ENCODE data around the gene SOX30.

The SOX30 gene

GRCh38 chr5:157659868-157660660, 7.8 kb upstream of the SOX30 start:
- no peak for DNase-seq

GRCh38 chr5:157658893-157659292, 6.7 kb upstream of the SOX30 start:
- no peak for DNase-seq

GRCh38 chr5:157657516-157657915, 5.3 kb upstream of the SOX30 start:
- no peak for DNase-seq

- no peak for DNase-seq
Measured at GRCh38 chr5:157651623-157652376, 438 bp downstream of the SOX30 start.

DNA sequence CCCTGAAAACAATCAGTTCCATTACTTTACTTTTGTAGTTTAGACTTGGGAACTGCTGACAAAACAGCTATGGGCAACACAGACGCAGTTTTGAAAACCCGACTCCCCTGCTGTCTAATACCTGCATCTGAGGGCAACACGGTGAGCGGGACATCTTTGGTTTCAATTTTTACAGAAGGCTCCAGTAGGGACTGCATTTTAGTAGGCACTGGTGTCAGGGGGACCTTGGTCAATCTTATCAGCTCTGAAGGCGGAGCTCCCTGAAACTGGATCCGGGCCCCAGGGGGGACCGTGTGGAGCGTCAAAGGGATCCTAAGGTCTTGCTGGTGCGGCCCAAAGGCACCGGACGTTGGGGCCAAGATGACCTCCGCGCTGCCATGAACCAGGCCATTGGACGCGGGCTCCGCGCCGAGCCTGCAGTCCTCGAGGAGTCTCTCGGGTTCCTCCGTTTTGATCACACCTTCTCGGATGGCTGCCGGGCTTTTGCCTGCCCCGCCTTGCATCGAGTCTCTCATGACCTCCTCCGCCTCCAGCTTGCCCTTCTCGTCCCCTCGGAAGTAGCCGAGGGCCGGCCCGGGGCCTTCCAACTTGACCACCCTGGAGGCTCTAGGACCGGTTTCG, 1.1 kb downstream of the SOX30 start:
- DNase-seq, result no peak

DNA sequence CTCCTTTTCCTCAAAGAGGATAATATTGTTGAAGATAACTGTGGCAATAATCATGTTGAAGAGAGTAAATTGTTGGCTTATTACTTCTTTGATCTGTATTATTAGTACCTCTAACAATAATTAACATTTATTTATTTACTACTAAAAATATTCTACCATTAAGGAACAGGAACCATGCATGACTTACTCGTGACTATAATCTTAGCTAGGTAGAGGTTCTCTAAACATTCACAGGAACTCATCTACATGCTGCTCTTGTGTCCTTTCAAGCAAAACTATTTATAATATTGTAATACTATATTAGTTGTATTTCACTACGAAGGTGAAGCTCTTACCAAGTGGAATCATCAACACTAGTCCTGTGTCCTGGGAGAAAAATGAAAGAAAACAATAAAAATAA, 3.1 kb downstream of the SOX30 start:
- no peak for DNase-seq

GRCh38 chr5:157648275-157648990, 3.8 kb downstream of the SOX30 start:
- no peak for DNase-seq

DNA sequence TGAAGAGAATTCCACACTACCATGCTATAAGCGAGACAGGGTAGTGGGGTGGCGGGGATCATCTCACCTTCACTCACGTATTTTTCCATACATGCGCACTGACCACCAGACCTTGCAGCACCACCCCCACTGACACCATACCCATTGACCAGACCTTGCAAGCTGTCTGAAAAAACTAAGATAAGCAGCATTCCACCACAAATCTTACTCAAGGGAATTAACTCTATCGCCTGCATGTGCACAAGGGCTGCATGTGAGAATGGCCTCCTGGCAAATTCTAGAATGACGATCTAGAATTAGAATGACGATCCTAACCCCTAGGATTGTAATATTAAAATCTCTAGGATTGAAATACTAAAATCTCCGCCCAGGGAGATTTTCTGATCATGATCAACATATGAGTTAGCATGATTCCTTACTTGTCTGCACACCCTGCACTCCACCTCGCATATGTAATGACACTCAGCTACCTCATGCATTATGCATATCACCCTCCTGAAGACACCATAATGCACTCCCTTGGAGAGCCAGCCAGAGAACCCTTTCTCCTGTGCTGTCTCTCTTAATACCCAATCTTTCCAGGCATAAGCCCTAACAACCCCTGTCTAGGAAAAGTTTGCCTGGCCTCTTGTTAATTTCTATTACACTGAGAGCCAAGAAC, 11.7 kb downstream of the SOX30 start:
- no peak for DNase-seq

GRCh38 chr5:157630341-157630740, 21.9 kb downstream of the SOX30 start:
- DNase-seq, result no peak

GRCh38 chr5:157626831-157627230, 25.4 kb downstream of the SOX30 start:
- no peak for DNase-seq

GRCh38 chr5:157624144-157624543, 28.1 kb downstream of the SOX30 start:
- no peak for DNase-seq

- DNase-seq, result no peak
Measured at GRCh38 chr5:157620776-157621175, 31.5 kb downstream of the SOX30 start.

DNA sequence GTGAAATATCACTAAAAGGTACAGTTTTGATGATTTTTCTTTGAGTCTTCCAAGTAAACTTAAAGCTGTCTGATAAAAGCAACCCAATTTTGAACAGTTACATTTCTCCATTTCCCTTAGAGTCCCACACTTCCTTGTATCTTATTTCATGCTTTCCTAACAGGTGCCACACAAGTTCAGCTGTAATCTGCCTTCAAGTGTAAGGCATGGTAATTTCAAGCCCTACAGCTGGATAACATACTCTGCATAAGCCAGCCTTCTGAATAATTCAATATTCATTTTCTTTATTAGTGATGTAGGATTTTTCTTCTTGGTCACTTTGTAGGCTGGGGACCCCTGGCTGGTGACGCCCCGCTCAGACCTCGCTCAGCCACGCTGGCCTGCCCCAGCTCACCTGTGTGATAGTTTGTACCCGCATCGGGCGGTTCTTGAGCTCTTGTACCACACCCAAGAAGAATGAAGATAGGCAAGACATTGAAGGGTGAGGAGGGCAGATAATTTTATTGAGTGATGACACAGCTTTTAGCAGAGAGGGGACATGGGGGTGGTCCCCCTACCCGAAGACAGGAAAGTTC, 34.0 kb downstream of the SOX30 start:
- DNase-seq, result no peak

DNA sequence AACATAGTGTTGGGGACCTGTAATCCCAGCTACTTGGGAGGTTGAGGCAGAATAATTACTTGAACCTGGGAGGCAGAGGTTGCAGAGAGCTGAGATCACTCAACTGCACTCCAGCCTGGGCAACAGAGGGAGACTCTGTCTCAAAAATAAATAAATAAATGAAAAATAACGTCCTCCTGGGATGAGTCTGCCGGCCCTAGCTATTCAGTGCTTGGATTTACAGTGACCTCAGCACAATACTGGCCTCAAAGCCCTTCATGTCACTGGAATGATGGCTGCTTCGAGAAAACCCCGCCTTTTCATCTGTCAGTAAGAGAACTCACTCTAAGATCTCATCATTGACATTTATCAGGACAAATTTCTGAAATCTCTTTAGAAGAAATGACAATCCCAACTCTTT, 35.5 kb downstream of the SOX30 start:
- DNase-seq, result no peak

- DNase-seq, result no peak
Measured at GRCh38 chr5:157613385-157614245, 38.6 kb downstream of the SOX30 start.

GRCh38 chr5:157612581-157612980, 39.7 kb downstream of the SOX30 start:
- no peak for DNase-seq

- peak; percentile 19 for DNase-seq
Measured at GRCh38 chr5:157611571-157612476, 40.4 kb downstream of the SOX30 start.

- DNase-seq, result no peak
Measured at GRCh38 chr5:157610990-157611389, 41.2 kb downstream of the SOX30 start.

DNA sequence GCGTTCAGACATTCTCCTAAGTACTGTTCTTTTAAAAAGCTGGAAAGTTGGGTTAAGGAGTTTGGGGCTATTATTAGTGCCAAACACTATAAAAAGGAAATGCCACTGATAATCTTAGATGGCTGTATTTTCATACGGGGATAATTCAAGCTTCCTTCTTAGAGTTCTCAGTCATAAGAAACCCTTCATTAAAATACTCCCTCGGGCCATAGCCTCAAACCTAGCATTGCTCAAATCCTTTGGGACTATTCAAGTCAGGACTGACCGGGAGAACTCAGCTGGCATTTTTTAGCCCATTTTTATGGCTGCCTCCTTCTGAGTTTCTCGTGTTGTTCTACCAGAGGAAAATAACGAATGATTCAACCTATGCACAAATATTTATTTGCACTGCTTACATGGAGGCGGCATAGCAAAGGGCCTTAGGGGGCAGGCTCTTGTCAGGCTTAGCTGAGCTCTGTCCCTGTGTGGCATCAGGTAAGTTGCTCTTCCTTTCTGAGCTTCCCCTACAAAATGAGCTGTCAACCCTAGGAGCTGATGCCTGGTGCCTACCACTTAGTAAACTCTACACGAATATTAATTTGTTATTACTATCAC, 43.2 kb downstream of the SOX30 start:
- DNase-seq, result no peak
